T-helper 9 cell (primary cell): ENCODE measurements around the gene BRSK1.

Experiments used
- DNase-seq: peaks from one replicate; pipeline ENCODE4 v3.0.0-alpha.2; 2020

BRSK1 gene

GRCh38 chr19:55355213-55355821 lies 71.5 kb downstream of the BRSK1 start:
- no peak for DNase-seq

GRCh38 chr19:55358493-55358892 lies 74.7 kb downstream of the BRSK1 start:
- no peak for DNase-seq

GRCh38 chr19:55358943-55359908 lies 75.4 kb downstream of the BRSK1 start:
- DNase-seq = no peak

GRCh38 chr19:55360902-55361301 lies 77.1 kb downstream of the BRSK1 start:
- DNase-seq = no peak
